Karpas-422 (cell line): ENCODE results near the gene UBA1. TPM values are rescaled to one million over a fixed set of nuclear protein-coding genes. Genes with fewer than 3 reads are reported as not detected.

Source experiments
- DNase-seq: peaks from one replicate; pipeline ENCODE4 v3.0.0-alpha.2; 2015
- H2AFZ ChIP-seq: fragments of 200-600 bp; sonication (generic); 2 replicates; pipeline ENCODE4 v1.6.1; 2014; ENCODE audit warnings: antibody characterized with exemption, low read length, mixed read lengths
- H3K27ac ChIP-seq: fragments of 200-600 bp; sonication (generic); 2 replicates; pipeline ENCODE4 v1.5.1; 2014; ENCODE audit warnings: mild to moderate bottlenecking, low read length, moderate library complexity
- H3K27me3 ChIP-seq: fragments of 200-600 bp; sonication (generic); 2 replicates; pipeline ENCODE4 v1.6.1; 2014; ENCODE audit warnings: low read length, mixed read lengths
- H3K36me3 ChIP-seq: fragments of 200-600 bp; sonication (generic); 2 replicates; pipeline ENCODE4 v1.6.1; 2014; ENCODE audit warnings: low read length, mixed read lengths; ENCODE audit not compliant: insufficient read depth
- H3K4me1 ChIP-seq: fragments of 200-600 bp; sonication (generic); 2 replicates; pipeline ENCODE4 v1.6.1; 2014; ENCODE audit warnings: mild to moderate bottlenecking, low read length, mixed read lengths
- H3K4me2 ChIP-seq: fragments of 200-600 bp; sonication (generic); 2 replicates; pipeline ENCODE4 v1.6.1; 2014; ENCODE audit warnings: low read length, low read depth, mild to moderate bottlenecking; ENCODE audit not compliant: poor library complexity, severe bottlenecking
- H3K4me3 ChIP-seq: fragments of 200-600 bp; sonication (generic); 2 replicates; pipeline ENCODE4 v1.5.1; 2014; ENCODE audit warnings: mild to moderate bottlenecking, antibody characterized with exemption, low read length, mixed read lengths
- H3K79me2 ChIP-seq: fragments of 200-600 bp; sonication (generic); 2 replicates; pipeline ENCODE4 v1.6.1; 2014; ENCODE audit warnings: mild to moderate bottlenecking, low read length, mixed read lengths
- H3K9ac ChIP-seq: fragments of 200-600 bp; sonication (generic); 2 replicates; pipeline ENCODE4 v1.6.0; 2014; ENCODE audit warnings: low read length
- H3K9me2 ChIP-seq: fragments of 200-600 bp; sonication (generic), shearing (Covaris generic); replicated peaks from 2 replicates; pipeline ENCODE4 v1.6.0; 2014; ENCODE audit warnings: mild to moderate bottlenecking, low read length, moderate library complexity; ENCODE audit not compliant: insufficient read depth
- H3K9me3 ChIP-seq: fragments of 300-700, 200-600 bp; sonication (generic); 2 replicates; pipeline ENCODE4 v1.6.1; 2014; ENCODE audit warnings: low read length, mixed read lengths
- H4K20me1 ChIP-seq: fragments of 200-600 bp; sonication (generic); 2 replicates; pipeline ENCODE4 v1.6.1; 2014; ENCODE audit warnings: mild to moderate bottlenecking, antibody characterized with exemption, low read length, low read depth; ENCODE audit not compliant: insufficient read depth
- total RNA-seq: library from RNA; depleted of rRNA; stranded (reverse); fragments of >200 nt; shearing (Covaris generic); gene quantifications from 2 replicates; pipeline ENCODE4 v1.2.3, GENCODE V29; 2014; ENCODE audit warnings: low replicate concordance

The UBA1 gene
- total RNA-seq, 1 experiment from 2014 or later: 178 TPM

DNA sequence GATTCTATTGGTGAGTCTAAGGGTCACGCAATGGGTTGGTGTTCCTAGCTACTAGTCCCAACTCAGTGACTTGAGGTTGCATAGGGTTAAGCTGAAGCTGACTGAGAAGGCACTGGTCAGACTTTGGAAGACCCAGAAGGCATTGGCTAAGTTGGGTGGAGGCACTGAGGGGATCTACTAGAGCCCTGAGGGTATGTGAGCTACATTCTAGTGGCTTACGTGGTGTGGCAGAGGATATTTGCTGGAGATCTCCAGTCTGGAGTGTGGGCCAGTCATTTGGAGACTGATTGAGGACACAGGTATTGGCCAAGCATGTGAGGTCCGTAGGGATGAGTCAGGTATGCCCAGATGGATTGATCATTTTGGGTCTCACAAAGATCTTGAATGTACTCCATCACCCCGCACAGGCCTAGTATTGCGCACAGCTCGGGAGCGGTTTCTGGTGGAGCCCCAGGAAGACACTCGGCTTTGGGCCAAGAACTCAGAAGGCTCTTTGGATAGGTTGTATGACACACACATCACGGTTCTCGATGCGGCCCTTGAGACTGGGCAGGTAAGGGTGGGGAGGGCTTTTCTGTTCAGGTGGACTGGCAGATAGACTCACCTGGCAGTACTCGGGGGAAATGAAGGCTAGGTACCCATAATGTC, 46.4 kb downstream of the UBA1 start:
- Histone ChIP-seq H3K4me3 (no peak overlapping the region), H3K27ac (no peak overlapping the region), H3K4me2 (no peak overlapping the region), H3K27me3 (no peaks in the 10 kb centered on the region), H3K79me2 (peaks cover 31% of the 10 kb centered on the region), H3K9me2 (no peaks in the 10 kb centered on the region), H4K20me1 (no peaks in the 10 kb centered on the region), H3K9me3 (no peaks in the 10 kb centered on the region), H3K4me1 (no peaks in the 10 kb centered on the region; the same call in 1 of the 2 replicates), H3K36me3 (no peaks in the 10 kb centered on the region), H2AFZ (no peak overlapping the region), H3K9ac (no peak overlapping the region)
- no peak for DNase-seq

DNA sequence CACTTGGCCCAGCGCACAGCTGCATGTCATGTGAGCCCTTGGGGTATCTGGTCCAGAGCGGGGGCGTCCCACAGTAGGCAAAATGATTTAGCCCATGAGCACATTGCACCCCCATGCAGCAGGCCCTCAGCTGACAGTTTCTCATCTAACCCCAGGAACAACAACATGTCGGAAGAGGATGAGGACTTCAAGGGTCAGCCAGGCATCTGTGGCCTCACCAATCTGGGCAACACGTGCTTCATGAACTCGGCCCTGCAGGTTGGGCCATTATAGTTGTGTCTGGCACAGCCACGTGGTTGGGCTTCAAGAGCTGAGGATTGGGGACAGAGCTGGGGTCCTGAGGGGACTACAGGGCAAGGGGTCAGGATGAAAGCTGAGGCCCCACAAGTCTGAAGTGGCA, 47.0 kb downstream of the UBA1 start:
- no peaks in the 10 kb centered on the region for H3K36me3 ChIP-seq
- no peaks in the 10 kb centered on the region for H3K27me3 ChIP-seq
- no peak overlapping the region for H2AFZ ChIP-seq
- H3K4me3 ChIP-seq: no peak overlapping the region
- no peaks in the 10 kb centered on the region for H3K9me2 ChIP-seq
- H3K9ac ChIP-seq: no peak overlapping the region
- no peaks in the 10 kb centered on the region for H4K20me1 ChIP-seq
- H3K27ac ChIP-seq: no peak overlapping the region
- peaks cover 25% of the 10 kb centered on the region for H3K79me2 ChIP-seq
- no peak overlapping the region for H3K4me2 ChIP-seq
- DNase-seq: no peak
- H3K4me1 ChIP-seq: no peaks in the 10 kb centered on the region
- H3K9me3 ChIP-seq: no peaks in the 10 kb centered on the region

DNA sequence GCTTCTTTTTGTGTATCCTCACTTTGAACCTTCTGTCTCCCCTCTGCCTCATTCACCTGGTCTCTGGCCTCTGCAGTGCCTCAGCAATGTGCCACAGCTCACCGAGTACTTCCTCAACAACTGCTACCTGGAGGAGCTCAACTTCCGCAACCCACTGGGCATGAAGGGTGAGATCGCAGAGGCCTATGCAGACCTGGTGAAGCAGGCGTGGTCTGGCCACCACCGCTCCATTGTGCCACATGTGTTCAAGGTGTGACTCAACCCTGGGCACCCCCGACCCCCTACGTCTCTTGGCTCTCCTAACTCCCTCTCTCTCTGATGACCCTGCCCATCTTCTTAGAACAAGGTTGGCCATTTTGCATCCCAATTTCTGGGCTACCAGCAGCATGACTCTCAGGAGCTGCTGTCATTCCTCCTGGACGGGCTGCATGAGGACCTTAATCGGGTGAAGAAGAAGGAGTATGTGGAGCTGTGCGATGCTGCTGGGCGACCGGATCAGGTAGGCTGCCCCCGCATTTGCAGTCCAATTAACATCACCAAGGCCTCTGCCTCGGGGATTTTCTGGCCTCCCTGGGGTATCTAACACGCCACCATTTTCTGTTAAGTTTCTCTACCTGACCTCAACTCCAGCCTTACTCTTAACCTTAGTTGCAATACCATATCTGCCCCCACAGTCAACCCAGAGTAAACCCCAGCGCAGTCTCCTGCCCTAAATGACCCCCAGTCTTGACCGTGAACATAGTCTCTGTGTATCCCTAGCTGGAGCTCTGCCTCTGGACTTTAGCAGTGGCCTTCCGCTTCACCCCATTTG, 47.8 kb downstream of the UBA1 start:
- Histone ChIP-seq H4K20me1 (no peaks in the 10 kb centered on the region), H3K9me2 (no peaks in the 10 kb centered on the region), H3K9me3 (no peaks in the 10 kb centered on the region), H3K9ac (no peak overlapping the region), H3K27ac (no peak overlapping the region), H3K4me3 (no peak overlapping the region), H2AFZ (no peak overlapping the region), H3K4me2 (no peak overlapping the region), H3K4me1 (no peaks in the 10 kb centered on the region), H3K79me2 (peaks cover 17% of the 10 kb centered on the region), H3K36me3 (no peaks in the 10 kb centered on the region), H3K27me3 (no peaks in the 10 kb centered on the region)
- no peak for DNase-seq

DNA sequence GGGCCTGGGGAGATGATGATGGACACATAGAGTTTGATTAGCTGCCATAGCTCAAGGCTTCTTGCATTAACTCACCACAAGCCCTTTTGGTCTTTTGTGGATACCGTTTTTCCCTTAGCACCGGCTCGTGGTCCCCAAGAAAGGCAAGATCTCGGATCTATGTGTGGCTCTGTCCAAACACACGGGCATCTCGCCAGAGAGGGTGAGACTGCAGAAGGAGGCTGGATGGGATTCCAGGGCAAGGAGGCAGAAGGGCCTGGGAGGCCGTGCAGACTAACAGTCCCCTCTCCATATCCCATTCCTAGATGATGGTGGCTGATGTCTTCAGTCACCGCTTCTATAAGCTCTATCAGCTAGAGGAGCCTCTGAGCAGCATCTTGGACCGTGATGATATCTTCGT, 48.7 kb downstream of the UBA1 start:
- no peak for DNase-seq
- H3K4me3 ChIP-seq: no peak overlapping the region
- no peak overlapping the region for H3K9ac ChIP-seq
- no peaks in the 10 kb centered on the region for H4K20me1 ChIP-seq
- no peaks in the 10 kb centered on the region for H3K36me3 ChIP-seq
- no peak overlapping the region for H3K4me2 ChIP-seq
- no peaks in the 10 kb centered on the region for H3K9me2 ChIP-seq
- H3K27ac ChIP-seq: no peak overlapping the region
- no peak overlapping the region for H2AFZ ChIP-seq
- H3K4me1 ChIP-seq: no peaks in the 10 kb centered on the region
- no peaks in the 10 kb centered on the region for H3K27me3 ChIP-seq
- peaks cover 8% of the 10 kb centered on the region for H3K79me2 ChIP-seq
- no peaks in the 10 kb centered on the region for H3K9me3 ChIP-seq

DNA sequence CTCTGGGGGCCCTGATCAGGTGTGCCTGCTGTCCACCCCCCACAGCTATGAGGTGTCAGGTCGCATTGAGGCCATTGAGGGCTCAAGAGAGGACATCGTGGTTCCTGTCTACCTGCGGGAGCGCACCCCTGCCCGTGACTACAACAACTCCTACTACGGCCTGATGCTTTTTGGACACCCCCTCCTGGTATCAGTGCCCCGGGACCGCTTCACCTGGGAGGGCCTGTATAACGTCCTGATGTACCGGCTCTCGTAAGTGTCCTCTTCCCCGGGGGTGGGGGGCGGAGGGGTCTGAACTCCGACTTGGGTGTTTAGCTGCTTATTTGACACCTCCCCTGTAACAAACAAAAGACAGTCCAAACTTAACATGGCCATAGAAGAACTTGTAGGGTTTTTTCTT, 49.7 kb downstream of the UBA1 start:
- Histone ChIP-seq H3K9ac (no peak overlapping the region), H3K4me2 (no peak overlapping the region), H3K27ac (no peak overlapping the region), H4K20me1 (no peaks in the 10 kb centered on the region), H3K79me2 (0 out of 2 replicates have a peak, but pooled peaks cover 2% of the 10 kb centered on the region), H3K36me3 (no peaks in the 10 kb centered on the region), H2AFZ (no peak overlapping the region), H3K4me3 (no peak overlapping the region), H3K4me1 (no peaks in the 10 kb centered on the region), H3K9me2 (no peaks in the 10 kb centered on the region), H3K9me3 (no peaks in the 10 kb centered on the region), H3K27me3 (no peaks in the 10 kb centered on the region)
- no peak for DNase-seq

DNA sequence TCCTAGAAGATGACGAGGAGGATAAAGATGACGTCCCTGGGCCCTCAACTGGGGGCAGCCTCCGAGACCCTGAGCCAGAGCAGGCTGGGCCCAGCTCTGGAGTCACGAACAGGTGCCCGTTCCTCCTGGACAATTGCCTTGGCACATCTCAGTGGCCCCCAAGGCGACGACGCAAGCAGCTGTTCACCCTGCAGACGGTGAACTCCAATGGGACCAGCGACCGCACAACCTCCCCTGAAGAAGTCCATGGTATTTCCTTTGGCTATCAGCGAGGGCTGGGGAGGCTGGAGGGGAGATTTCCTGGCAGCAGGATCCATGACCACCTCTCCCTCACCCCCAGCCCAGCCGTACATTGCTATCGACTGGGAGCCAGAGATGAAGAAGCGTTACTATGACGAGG, 51.0 kb downstream of the UBA1 start:
- no peak overlapping the region for H3K4me3 ChIP-seq
- H3K9ac ChIP-seq: no peak overlapping the region
- no peaks in the 10 kb centered on the region for H4K20me1 ChIP-seq
- no peaks in the 10 kb centered on the region for H3K4me1 ChIP-seq
- no peak overlapping the region for H3K27ac ChIP-seq
- no peak overlapping the region for H3K4me2 ChIP-seq
- no peak overlapping the region for H2AFZ ChIP-seq
- no peaks in the 10 kb centered on the region for H3K9me3 ChIP-seq
- no peaks in the 10 kb centered on the region for H3K36me3 ChIP-seq
- no peaks in the 10 kb centered on the region for H3K27me3 ChIP-seq
- no peaks in the 10 kb centered on the region for H3K9me2 ChIP-seq
- DNase-seq: no peak
- no peaks in the 10 kb centered on the region for H3K79me2 ChIP-seq

DNA sequence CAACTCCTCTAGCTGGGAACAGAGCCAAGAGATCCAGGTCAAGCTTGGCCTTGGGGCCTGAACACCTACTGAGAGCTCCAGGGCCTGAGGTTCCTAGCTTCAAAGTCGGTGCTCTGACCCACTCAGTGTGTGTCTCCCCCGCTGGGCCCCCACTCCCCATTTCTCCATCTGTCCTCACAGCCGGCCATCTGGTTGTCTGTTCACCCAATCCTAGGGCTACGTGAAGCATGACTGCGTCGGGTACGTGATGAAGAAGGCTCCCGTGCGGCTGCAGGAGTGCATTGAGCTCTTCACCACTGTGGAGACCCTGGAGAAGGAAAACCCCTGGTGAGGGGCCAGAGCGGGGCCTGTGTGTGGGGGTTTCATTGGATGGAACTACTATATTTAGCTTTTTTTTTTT, 51.5 kb downstream of the UBA1 start:
- H3K4me1 ChIP-seq: no peaks in the 10 kb centered on the region
- DNase-seq: no peak
- H3K27me3 ChIP-seq: no peaks in the 10 kb centered on the region
- no peak overlapping the region for H3K27ac ChIP-seq
- H3K4me2 ChIP-seq: no peak overlapping the region
- H3K36me3 ChIP-seq: no peaks in the 10 kb centered on the region
- no peaks in the 10 kb centered on the region for H3K79me2 ChIP-seq
- H3K9me3 ChIP-seq: no peaks in the 10 kb centered on the region
- no peak overlapping the region for H3K9ac ChIP-seq
- H2AFZ ChIP-seq: no peak overlapping the region
- no peaks in the 10 kb centered on the region for H3K9me2 ChIP-seq
- H4K20me1 ChIP-seq: no peaks in the 10 kb centered on the region
- no peak overlapping the region for H3K4me3 ChIP-seq

DNA sequence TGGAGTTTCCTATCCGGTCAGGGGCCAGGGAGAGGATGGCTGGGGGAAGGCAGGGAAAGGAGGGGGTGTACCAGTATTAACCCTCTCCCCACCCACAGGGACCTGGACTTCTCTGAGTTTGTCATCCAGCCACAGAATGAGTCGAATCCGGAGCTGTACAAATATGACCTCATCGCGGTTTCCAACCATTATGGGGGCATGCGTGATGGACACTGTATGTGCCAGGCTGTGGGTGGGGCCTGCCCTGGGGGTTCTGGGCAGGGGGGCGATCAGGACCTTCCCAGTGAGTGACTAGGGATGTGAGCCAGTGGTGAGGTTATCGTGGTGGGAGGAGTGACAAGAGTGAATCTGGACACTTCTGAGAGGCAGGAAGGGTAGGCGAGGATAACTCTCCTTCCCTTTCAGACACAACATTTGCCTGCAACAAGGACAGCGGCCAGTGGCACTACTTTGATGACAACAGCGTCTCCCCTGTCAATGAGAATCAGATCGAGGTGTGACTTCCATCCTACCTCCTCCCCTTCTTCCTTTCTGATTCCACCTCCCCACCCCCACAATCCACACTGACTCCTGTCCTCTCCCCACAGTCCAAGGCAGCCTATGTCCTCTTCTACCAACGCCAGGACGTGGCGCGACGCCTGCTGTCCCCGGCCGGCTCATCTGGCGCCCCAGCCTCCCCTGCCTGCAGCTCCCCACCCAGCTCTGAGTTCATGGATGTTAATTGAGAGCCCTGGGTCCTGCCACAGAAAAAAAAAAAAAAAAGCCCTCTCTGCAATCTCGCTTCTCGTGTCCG, 53.8 kb downstream of the UBA1 start:
- Histone ChIP-seq H3K4me2 (no peak overlapping the region), H3K4me3 (no peak overlapping the region), H3K27ac (no peak overlapping the region), H3K79me2 (no peaks in the 10 kb centered on the region), H3K4me1 (no peaks in the 10 kb centered on the region), H4K20me1 (no peaks in the 10 kb centered on the region), H3K9me2 (no peaks in the 10 kb centered on the region), H3K36me3 (no peaks in the 10 kb centered on the region), H3K9ac (no peak overlapping the region), H3K9me3 (no peaks in the 10 kb centered on the region), H2AFZ (no peak overlapping the region), H3K27me3 (no peaks in the 10 kb centered on the region)
- DNase-seq: no peak
